Testis (tissue), 2 donors: ENCODE results near the gene CNPY4.

Source experiments
- CTCF ChIP-seq, 3 experiments: fragments of 450-650 bp in 2 of 3; fragments of 200-600 bp in 1 of 3; sonication (generic) in 1 of 3; IDR thresholded peaks; one replicate each; pipeline ENCODE4 v1.5.1; 2016 to 2019; ENCODE audit warnings: antibody characterized with exemption in 3 of 3, mild to moderate bottlenecking in 2 of 3, moderate library complexity in 1 of 3
- POLR2A ChIP-seq: fragments of 450-650 bp; IDR thresholded peaks from one replicate; pipeline ENCODE4 v1.6.1; 2017; ENCODE audit warnings: antibody characterized with exemption, mild to moderate bottlenecking, moderate library complexity

- TF ChIP-seq CTCF (IDR thresholded peaks at IDR 0.05) (no peak), POLR2A (no peak)
These were observed 47.0 kb upstream of the CNPY4 start for GRCh38 chr7:100072462-100072861.
